Putamen (tissue), 1 donor: ENCODE measurements around the gene ARID3C.
A peak's percentile ranks its signal among the peaks of the same experiment; 100 is the strongest.
"Not testable (repeated sequence)": the region's sequence is repeated elsewhere in the genome, so short reads cannot be mapped to it uniquely, and the experiment has no call there.

ENCODE experiments used
- DNase-seq: peaks from one replicate; pipeline ENCODE4 v3.0.0-alpha.2; 2016; ENCODE audit warnings: low spot score

ARID3C gene

DNA sequence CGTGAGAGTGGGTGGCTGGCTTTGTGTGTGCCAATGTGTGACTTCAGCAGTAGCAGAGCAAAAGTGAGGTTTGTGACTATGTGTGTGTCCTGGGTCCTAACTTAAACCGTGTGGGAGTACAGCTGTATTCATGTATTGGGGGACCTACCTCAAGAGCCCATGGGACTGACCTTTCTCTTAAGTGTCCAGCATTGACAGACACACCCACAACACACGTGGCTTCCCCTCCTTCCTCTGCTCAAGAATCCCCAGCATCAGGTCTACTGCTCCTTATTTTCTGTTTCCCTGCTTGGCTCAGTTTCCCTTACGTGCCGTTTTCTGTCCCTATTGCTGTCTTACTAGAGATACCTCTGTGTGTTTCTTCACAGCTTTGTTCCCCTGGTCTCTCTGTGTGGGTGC is 23.7 kb upstream of the ARID3C start:
- DNase-seq = no peak

DNA sequence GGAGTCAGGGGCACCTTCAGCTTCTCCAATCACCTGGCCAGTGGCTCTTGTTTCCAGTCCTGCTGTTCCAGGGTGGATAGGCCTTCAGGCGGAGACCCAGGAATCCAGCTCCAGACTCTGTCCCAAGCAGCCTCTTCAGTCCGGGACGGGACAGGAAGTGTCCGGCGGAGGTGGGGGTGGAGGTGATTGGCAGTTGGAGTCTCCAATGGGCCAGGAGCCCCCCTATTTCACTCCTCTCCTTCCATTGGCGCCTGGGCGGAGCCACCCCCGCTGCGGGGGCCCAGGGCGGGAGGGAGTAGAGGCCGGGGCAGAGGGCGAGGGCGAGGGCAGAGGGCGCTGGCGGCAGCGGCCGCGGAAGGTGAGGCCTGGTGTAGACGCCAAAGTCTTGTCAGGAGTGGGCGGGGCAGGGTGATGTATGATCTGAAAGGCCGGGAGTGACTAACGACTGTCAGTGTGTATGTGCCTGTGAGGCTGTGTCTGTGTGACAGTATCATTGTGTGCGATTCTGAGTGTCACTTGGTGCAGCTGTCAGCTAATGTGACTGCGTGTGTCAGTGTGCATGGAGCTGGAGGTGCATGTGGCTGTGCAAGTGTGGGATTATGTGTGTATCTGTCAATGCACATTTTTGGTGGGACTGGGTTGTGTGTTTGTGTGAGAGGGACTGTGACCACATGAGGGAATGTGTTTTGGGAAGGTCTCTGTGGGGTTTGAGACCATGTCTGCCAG is 23.2 kb upstream of the ARID3C start, which contains the start of gene IL11RA:
Gene IL11RA (plus strand): TSS at position 310 of the 726 bp plus-strand sequence. CDS start 3,033 bp downstream, outside the sequence.
- DNase-seq = peak; percentile 89

DNA sequence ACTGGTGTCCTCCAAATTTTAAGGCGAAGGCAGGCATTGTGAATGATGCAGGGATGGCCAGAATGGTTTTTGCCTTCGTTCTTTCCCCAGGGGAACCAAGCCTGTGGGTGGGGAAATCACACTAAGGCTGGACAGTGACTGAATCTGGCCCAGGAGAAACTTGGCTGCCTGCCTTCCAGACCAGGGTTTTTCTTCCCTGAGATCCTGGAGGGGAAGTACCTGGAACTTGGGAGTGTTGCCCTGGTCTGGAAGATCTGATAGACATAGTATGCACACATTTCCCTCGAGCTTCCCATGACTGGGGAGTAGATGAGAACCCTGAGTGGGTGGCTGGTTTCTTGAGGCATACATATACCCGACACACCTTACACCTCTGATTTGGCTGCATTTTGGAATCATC is 22.5 kb upstream of the ARID3C start:
- DNase-seq = no peak

DNA sequence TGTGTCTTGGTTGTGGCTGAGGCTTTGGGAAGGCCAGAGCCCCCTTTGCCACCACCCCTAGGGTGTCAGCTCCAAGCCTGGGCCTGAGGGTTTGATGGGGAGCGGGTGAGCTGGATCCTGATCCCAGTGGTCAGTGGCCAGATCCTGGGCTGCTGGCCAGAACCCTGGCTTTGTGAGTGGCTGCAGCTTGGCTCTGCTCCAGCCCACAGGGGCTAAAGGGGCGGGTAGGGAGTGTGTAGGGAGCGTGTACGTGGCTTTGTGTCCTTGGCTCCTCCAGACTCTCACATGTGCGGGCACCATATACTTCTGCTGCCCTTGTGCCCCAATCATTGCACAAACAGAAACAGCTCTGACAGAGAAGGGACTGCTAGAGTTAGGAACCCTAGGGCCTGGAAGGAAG is 21.9 kb upstream of the ARID3C start:
- no peak for DNase-seq

DNA sequence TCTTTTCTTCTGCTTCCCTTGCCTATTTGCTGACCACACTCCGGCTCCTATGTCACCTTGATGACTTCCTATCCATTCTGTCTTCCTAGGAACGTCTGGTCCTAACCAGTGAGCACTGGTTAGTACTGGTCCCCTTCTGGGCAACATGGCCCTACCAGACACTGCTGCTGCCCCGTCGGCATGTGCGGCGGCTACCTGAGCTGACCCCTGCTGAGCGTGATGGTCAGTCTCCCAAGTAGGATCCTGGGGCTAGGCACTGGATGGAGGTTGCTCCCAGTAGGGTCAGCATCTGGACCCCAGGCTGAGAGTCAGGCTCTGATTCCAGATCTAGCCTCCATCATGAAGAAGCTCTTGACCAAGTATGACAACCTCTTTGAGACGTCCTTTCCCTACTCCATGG is 19.8 kb upstream of the ARID3C start:
- no peak for DNase-seq

DNA sequence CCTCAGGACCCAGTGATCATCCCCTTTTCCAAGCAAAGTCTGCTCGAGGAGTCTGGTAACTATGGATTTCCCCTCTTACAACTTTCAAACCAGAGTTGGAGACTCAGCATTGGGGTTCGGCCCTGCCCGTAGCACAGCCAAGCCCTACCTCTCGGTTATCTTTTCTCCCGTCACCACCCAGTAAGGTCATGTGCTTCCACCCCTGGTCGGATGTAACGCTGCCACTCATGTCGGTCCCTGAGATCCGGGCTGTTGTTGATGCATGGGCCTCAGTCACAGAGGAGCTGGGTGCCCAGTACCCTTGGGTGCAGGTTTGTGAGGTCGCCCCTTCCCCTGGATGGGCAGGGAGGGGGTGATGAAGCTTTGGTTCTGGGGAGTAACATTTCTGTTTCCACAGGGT is 18.8 kb upstream of the ARID3C start:
- DNase-seq = no peak

DNA sequence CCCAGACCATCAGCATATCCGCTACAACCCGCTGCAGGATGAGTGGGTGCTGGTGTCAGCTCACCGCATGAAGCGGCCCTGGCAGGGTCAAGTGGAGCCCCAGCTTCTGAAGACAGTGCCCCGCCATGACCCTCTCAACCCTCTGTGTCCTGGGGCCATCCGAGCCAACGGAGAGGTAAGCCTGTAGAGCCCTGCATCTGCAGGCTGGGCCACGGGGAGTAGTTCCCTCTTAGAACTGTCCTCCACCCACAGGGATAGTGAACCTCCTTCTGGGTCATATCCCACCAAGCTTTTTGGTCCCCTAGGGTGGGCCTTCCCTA is 18.2 kb upstream of the ARID3C start:
- no peak for DNase-seq

DNA sequence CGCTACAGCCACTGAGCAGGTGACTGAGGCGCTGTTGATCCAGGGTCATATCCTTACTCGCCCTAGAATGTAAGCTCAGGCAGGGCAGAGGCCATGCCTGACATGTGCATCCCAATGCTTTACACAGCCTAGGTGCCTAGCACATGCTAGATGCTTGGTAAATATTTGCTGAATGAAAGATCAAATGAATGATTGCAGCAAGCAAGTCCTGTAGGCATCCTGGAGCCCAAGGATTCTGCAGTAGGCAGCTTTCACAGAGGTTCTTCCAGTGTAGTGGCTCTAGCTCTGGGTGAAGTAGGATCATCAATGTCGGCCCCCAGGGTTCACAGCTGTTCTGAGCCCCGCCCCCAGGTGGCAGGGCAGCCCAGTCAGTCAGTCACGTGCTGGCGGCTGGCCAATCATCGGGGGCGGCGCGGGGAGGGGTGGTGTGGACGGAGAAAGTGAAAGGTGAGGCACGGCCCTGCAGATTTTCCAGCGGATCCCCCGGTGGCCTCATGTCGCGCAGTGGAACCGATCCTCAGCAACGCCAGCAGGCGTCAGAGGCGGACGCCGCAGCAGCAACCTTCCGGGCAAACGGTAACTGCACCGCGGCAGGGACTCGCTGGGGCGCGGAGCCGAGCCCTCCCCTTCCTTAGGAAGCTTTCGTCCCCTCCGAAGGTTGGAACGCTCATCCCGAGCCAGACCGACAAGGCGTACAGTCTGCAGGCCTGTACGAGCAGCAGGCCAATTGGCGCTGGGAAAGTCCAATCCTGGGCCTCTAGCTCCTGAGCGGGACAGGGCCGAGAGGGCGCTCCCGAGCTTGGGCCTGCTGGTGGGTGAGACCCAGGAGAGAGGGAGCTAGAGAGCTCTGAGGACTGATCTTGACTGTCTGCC is 17.6 kb upstream of the ARID3C start, which contains the start of gene GALT:
Gene GALT (plus strand): TSS at position 465 of the 873 bp plus-strand sequence. CDS start 30 bp downstream, at position 495.
- DNase-seq = peak; percentile 83

DNA sequence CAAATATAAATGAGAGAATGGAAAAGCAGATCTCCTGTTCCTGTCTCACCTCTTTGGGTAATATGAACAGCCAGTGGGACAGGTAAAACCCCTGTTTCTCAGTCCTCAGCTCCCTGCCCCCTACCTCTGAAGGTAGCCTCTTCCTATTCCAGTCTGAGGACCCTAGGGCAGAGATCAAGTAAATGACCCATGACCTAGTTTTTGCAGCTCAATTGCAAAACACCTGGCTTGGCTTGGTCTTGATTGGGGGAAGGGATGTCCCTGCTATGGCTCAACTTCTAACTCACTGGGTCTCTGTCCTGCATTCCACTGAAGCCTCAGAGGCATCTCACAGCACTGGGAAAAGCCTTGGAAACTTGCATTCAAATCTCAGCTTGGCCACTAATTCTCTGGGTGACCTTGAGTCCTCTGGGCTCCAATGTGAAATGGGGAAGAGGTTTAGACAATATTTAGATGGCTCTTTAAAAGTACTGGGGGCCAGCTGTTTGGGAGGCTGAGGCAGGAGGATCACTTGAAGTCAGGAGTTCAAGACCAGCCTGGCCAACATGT is 16.0 kb upstream of the ARID3C start:
- DNase-seq = no peak

DNA sequence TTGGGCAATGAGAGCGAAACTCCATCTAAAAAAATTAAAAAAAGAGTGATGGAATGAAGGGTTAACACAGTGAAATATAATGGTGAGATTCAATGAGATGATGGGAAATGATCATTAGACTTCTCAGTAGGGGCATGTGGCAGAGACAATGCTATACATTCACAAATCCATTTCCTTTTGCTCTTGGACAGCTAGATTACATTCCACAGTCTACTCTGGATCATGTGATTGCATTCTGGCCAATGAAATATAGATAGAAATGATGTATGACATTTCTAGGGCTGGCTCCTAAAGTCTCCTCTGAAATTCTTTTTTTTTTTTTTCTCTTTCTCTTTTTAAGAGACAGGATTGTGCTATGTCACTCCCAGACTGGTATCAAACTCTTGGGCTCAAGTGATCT is 13.8 kb upstream of the ARID3C start:
- DNase-seq = no peak

DNA sequence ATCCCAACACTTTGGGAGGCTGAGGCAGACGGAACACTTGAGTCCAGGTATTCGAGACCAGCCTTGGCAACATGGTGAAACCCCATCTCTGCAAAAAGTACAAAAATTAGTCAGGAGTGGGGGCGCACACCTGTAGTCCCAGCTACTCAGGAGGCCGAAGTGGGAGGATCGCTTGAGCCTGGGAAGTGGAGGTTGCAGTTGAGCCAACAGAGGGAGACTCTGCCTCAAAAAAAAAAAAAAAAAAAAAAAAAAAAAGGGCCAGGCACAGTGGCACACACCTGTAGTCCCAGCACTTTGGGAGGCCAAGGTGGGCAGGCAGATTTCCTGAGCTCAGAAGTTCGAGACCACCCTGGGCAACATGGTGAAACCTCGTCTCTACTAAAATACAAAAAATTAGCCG is 10.5 kb upstream of the ARID3C start:
- DNase-seq = not testable (repeated sequence)

DNA sequence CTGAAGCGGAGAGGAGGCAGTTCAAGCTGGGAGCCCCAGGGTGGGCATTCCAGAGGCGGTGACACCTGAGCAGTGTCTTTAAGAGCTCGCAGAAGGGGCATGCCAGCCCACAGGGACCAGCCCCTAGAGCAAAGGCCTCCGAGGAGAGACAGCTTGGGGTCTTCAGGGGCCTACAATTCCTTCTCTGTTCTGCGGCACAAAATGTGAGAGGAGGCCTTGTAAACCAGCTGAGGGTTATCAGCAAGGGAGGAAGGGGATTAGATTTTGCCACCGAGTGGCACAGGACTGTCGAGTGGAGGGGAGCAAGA is 9.2 kb upstream of the ARID3C start:
- no peak for DNase-seq

DNA sequence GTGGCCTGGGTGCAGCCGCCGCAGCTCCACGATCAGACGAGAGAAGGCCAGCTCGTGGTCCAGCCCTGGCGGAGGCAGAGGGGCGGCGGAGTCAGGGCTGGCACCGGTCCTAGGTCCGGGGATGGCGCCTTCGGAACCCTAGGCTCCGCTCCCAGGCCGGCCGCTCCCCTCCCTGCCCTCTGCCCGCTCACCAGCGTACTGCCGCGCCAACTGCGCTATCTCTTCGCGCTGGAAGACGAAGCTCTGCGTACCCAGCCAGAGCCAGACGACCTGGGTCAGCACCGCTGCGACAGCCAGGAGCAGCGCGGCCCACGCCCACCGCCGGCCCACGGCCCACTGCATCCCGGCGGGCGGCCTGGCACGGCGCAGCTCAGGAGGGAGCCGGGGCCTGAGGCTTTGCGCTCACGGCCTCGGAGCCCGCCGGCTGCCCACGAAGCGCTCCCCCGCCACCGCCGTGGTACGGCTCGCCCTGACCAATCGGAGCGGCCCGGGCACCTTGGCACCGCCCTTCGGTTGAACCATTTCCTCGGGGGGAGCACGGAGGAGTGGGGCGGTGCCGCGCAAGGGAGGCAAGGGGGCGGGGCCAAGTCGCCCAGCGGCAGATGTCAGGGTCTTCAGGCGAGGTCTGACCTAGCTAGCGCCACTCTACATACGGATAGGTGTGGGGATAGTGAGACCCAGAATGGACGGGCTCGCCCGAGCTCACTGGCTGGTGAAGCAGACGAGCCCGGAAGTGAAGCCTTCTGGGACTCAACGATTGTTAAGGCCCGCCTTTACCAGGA is 8.7 kb upstream of the ARID3C start, which contains the start of gene SIGMAR1:
Gene SIGMAR1 (minus strand): TSS at position 432 of the 782 bp plus-strand sequence. CDS start 90 bp downstream, at position 342.
- peak; percentile 96 for DNase-seq

DNA sequence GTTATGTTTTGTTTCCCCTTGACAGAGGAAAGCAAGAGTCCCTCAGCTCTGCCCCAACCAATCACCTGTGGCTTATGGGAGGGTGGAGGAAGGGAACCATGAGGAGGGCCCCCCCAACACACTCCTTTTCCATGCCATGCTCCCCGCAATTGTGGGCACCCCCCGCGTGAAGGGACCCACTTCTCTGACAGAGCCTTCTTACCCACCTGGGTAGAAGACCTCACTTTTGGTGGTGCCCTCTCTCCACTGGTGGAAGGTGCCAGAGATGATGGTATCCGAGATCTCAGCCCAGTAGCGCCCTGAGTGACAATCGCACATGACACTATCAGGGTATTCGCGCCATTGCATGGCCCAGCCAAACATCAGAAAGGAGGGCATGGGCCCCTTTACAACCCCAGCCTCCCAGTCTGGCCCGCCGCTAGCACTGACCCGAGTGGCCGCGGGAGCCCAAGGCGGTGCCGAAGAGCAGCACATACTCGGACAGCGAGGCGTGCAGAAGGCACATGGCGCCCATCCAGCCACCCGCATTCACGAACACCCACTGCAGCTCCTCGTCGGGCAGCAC is 8.0 kb upstream of the ARID3C start:
- DNase-seq = no peak

DNA sequence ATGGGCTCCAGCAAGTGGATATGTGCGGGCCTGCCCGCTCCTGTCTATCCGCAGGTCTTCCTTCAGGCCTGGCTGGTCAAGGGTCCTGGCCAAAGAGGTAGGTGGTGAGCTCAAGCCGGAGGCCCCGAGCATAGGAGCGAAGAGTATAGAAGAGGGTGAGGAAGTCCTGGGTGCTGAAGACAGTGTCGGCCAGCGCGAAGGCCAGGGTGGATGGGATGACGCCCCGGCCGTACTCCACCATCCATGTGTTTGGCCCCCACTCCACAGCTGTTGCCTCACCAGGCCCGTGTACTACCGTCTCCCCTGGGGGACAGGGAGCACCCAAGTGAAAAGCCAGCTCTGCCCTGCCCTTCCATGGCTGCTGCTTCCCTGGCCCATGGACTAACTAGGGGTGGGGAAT is 6.7 kb upstream of the ARID3C start:
- no peak for DNase-seq

DNA sequence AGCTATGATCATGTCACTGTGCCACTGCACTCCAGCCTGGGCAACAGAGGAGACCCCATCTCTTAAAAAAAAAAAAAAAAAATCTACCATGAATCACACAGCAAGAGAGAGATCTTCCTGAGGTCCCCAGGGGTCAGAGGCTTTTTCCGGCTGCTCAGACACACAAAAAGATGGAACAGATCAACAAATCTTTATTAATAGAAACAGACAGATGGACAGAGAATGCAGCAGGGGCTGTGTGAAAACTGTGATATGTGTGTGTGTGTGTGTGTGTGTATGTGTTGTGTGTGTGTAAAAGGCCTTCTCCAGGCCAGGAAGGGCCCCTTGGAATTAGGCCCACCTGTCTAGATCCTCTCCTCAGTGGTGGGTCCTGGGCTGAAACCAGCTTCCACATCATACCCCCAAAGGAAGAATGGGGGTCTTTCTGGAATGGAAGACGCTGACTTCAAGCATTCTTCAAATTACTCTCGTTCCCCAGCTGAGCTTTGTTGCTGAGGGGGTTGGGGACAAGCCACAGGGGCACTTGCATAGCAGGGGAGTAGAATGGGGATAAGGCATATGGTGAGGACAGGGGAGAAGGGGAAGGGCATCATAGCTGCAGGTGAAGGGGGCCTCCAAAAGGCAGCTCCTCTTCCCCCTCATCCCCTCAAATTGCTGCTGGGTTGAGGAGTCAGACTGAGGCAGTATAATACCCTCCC is 5.8 kb upstream of the ARID3C start:
- no peak for DNase-seq

DNA sequence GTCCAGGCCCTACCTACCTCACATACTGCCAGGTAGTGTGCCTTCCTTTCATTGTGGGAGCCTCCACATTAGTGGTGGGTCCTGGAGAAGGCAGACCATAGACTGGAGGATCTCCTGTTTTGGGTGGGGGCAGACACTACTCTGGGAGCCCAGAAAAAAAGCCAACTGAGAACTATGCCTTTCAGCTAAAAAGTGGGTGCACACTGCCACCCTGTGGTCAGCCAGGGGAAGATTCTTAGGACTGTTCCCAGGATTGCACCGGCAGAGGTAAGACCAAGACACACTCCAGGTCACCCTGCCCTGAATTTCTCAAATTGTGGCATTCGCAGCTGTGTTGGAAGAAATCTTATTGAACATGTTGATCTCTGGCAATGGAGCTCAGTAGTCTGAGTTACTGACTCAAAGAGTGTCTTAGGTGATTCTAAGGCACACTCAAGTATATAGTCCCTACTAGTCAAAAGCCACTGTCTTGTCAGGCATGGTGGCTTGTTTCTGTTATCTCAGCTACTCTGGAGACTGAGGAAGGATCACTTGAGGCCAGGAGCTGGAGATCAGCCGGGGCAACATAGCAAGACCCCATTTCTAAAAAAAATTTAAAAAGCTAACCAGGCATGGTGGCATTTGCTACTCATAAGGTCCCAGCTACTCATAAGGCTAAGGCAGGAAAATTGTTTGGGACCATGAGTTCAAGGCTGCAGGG is 5.1 kb upstream of the ARID3C start:
- peak; percentile 69 for DNase-seq

DNA sequence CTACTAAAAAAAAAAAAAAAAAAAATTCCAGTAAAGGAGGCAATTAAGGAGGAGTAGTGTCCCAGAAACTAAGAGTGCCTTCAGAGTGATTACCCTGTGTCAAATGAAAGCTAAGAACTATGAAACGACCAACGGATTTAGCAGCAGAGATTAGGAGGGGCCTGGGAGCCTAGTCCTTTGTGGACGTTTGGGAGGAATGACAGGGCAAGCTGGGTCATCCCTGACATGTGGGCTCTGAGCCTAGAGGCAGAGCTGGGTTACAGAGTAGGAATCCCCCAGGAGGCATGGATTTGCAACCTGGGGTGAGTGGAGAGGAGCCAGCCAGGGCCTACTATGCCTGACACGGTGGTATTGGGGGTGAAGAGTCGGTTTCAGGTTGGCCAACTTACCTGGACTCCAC is 4.3 kb upstream of the ARID3C start:
- no peak for DNase-seq

DNA sequence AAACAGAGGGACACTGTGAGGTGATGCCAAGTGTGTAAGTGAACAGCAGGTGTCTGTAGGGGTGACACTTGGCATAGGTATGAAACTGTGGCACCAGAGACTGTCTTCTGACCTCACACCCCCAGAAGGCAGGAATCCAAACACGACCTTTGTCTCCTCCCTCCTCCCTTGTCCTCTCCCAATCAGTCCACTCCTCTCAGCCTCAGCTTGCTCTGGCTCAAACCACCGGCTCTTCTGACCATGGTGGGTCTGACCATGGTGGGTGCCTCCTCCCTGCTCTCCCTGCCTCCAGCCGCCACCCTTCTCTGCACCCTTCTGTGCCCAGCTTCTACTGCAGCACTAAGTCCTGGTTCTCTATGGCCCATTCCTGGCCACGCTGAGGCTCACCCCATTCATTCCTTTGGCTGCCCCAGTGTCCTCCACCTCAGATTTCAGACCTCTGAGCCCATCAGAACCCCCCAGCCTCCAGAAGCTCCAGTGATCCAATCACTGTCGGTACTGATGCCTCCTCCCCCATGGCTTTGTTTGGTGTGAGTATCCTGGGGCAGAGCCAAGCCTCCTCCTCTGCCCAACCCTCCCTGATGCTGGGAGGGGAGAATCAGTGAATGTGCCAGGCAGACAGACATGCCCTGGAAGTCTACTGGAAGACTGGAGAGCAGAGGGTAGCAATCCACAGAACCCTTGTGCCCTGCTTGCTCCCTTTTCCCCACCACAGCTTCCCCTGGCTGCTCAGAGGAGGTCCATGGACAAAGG is 1.7 kb upstream of the ARID3C start:
- DNase-seq = no peak

DNA sequence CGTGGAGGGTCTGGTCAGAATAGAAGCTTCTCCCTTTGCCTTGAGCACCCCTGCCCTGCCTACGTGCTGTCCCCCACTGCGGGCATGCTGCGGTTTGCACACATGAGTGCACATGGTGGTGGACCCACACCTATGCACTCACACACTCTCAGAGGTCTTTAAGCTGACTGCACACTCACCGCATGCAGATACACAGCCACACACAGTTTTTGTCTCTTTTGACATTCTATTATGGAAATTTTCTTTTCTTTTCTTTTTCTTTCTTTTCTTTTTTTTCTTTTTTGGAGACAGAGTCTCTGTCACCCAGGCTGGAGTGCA is 584 bp upstream of the ARID3C start:
- DNase-seq = no peak
